HG03095 (cell line): ENCODE data around the gene GJA1.

ENCODE experiments used
- ATAC-seq: cut with Tn5 transposase; IDR thresholded peaks from one replicate; pipeline ENCODE4 v1.9.1; 2021; ENCODE audit warnings: moderate library complexity; ENCODE audit not compliant: unreplicated experiment

Gene GJA1

GRCh38 chr6:121482004-121482693, 46.7 kb downstream of the GJA1 start:
- ATAC-seq, result no peak

DNA sequence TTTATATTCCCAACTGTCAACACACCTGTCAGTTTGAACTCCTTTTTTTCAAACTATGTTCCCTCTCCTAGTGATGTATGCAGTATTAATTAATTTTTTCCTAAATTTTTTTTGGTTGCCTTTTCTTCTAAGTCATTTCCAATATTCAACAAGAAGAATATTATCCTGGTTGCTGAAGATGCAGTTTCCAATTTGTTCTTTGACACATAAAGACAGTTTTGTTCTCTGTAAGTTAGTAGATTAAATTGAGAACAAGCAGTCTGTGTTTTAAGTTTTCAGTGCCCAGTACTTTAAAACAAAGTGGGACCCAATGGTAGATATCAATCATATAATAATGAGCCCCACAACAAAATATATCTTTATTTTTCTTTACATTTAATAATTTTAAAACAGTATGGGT, 47.3 kb downstream of the GJA1 start:
- no peak for ATAC-seq

DNA sequence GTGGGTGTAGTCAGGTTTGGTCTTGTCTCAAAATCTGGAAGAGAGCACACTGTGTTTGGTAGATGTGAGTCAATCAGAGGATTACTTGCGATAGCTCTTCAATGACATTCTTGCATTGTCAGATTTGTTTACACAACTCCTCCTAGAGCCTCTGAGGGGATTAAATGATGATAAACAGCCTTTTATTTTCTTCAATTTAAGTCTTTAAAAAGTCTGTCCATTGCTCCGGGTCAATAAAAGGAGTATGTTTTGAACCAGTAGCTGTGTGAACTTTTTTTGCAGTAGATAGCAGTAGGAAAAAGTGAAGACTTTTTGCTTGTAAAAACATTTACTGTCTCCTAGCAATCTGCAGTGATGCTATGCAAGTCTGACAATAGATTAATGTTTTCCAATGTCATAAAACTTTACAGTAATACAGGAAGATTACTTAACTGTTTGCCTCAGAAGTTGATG, 49.9 kb downstream of the GJA1 start:
- no peak for ATAC-seq

- ATAC-seq, result no peak
Measured at GRCh38 chr6:121491576-121491975, 56.1 kb downstream of the GJA1 start.

DNA sequence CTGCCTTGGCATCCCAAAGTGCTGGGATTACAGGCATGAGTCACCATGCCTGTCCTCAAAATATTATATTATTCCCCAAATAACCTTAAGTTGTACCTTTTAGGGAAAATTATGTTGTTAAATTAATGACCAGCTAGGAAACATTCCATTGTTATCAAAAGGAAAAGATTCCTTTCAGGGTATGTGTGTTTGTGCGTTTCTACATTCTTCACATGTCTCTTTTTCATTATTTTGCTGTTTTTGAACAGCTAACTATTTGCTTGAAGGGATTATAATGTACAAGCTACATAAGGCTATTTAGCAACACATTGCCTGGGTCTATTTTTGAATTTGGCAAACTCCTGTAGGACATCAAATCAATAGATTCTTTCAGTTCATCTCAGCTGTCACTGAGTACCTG, 57.1 kb downstream of the GJA1 start:
- no peak for ATAC-seq

- no peak for ATAC-seq
Measured at GRCh38 chr6:121497970-121498375, 62.5 kb downstream of the GJA1 start.

GRCh38 chr6:121498481-121499276, 63.2 kb downstream of the GJA1 start:
- no peak for ATAC-seq
